GM12878 (cell line): Measurements from ENCODE around the gene BIRC6. TPM values are rescaled to one million over a fixed set of nuclear protein-coding genes. Genes with fewer than 3 reads are reported as not detected.

Experiments
- ATAC-seq: fragments of 200-7000 bp; cut with Tn5 transposase; 3 replicates; pipeline ENCODE4 v1.9.1; 2020; ENCODE audit warnings: mild to moderate bottlenecking, moderate library complexity
- BruUV-seq: library from RNA; stranded (reverse); fragments of 400-500 nt; replicated peaks from 2 replicates; lab custom pipeline; 2021; lab: Mats Ljungman, UMichigan
- CTCF ChIA-PET: fragments of 300-600 bp; sonication (Branson Sonifier 250); formaldehyde crosslinking; extraction: SDS; loops from one replicate; lab custom pipeline; 2021; ENCODE audit warnings: inconsistent platforms; lab: Yijun Ruan, JAX
- POLR2A ChIA-PET: fragments of 350-600 bp; formaldehyde crosslinking; extraction: SDS; loops from one replicate; lab custom pipeline; 2021; ENCODE audit warnings: inconsistent platforms; lab: Charles Lee
- RAD21 ChIA-PET: fragments of 300-600 bp; sonication (Branson Sonifier 250); formaldehyde crosslinking; loops from one replicate; lab custom pipeline; 2023; ENCODE audit warnings: antibody characterized with exemption; ENCODE audit not compliant: unreplicated experiment; lab: Charles Lee
- SMC1A ChIA-PET: fragments of 300-600 bp; sonication (Branson Sonifier 250); formaldehyde crosslinking; loops from one replicate; lab custom pipeline; 2023; ENCODE audit not compliant: unreplicated experiment, uncharacterized antibody; lab: Charles Lee
- DNase-seq: peaks from one replicate; pipeline ENCODE4 v3.0.0-alpha.2; 2011; ENCODE audit warnings: low read depth, low spot score
- FAIRE-seq: peaks from 3 replicates; lab custom pipeline; 2011; peaks lifted over from hg19 to GRCh38; lab: Jason Lieb, UNC
- H2AFZ ChIP-seq: 2 replicates; pipeline ENCODE4 v1.6.0; 2011; ENCODE audit warnings: low read depth, low read length, control low read depth; ENCODE audit not compliant: control insufficient read depth
- H3K27ac ChIP-seq: 2 replicates; pipeline ENCODE4 v1.5.1; 2011; ENCODE audit warnings: control low read depth; ENCODE audit not compliant: control insufficient read depth, insufficient read depth
- H3K27me3 ChIP-seq, 2 experiments: replicated peaks in 1 of 2; 2 replicates each; pipeline versions ENCODE4 v1.6.0 to v1.6.1; 2011; ENCODE audit warnings: low read length in 1 of 2; ENCODE audit not compliant: control insufficient read depth in 2 of 2, insufficient read depth in 2 of 2
- H3K36me3 ChIP-seq, 2 experiments: 2 replicates each; pipeline ENCODE4 v1.5.1; 2011; ENCODE audit warnings: low read length in 1 of 2; ENCODE audit not compliant: control insufficient read depth in 2 of 2, insufficient read depth in 2 of 2
- H3K4me1 ChIP-seq: 2 replicates; pipeline ENCODE4 v1.6.1; 2011; ENCODE audit warnings: mild to moderate bottlenecking, low read length, moderate library complexity, mixed read lengths; ENCODE audit not compliant: control insufficient read depth, insufficient read depth
- H3K4me2 ChIP-seq: 2 replicates; pipeline ENCODE4 v1.6.0; 2011; ENCODE audit warnings: control low read depth; ENCODE audit not compliant: control insufficient read depth, insufficient read depth
- H3K4me3 ChIP-seq: fragments of 200-600 bp; sonication (generic); 2 replicates; pipeline ENCODE4 v1.5.1; 2016
- H3K79me2 ChIP-seq: 2 replicates; pipeline ENCODE4 v1.6.0; 2011; ENCODE audit warnings: low read length; ENCODE audit not compliant: control insufficient read depth, insufficient read depth
- H3K9ac ChIP-seq: 2 replicates; pipeline ENCODE4 v1.8.0; 2011; ENCODE audit warnings: low read length, control low read depth, mixed read lengths; ENCODE audit not compliant: control insufficient read depth, insufficient read depth
- H3K9me3 ChIP-seq: replicated peaks from 3 replicates; pipeline ENCODE4 v1.5.1; 2011; ENCODE audit warnings: mild to moderate bottlenecking, low read length; ENCODE audit not compliant: control insufficient read depth, insufficient read depth
- H4K20me1 ChIP-seq: 2 replicates; pipeline ENCODE4 v1.6.0; 2011; ENCODE audit not compliant: control insufficient read depth, insufficient read depth
- ASH2L ChIP-seq: fragments of 300-600, 200-600 bp; sonication (generic); IDR thresholded peaks from 2 replicates; pipeline ENCODE4 v1.6.1; 2017; ENCODE audit warnings: low read depth, mild to moderate bottlenecking, borderline replicate concordance
- ATF2 ChIP-seq: IDR thresholded peaks from 2 replicates; pipeline ENCODE4 v1.6.1; 2012; ENCODE audit warnings: low read length, inconsistent platforms
- BRCA1 ChIP-seq: IDR thresholded peaks from 2 replicates; pipeline ENCODE4 v1.6.1; 2011; ENCODE audit warnings: low read depth, low read length, improper control_type of control experiment
- DPF2 ChIP-seq: fragments of 450-650 bp; IDR thresholded peaks from 2 replicates; pipeline ENCODE4 v1.6.1; 2017; ENCODE audit warnings: mild to moderate bottlenecking
- GABPA ChIP-seq: IDR thresholded peaks from 2 replicates; pipeline ENCODE4 v1.6.1; 2014; ENCODE audit warnings: antibody characterized with exemption, low read depth, mild to moderate bottlenecking, inconsistent platforms
- HCFC1 ChIP-seq: fragments of 150-350 bp; IDR thresholded peaks from 2 replicates; pipeline ENCODE4 v1.6.1; 2014; ENCODE audit warnings: low read length
- HDAC2 ChIP-seq: fragments of 200-600 bp; sonication (generic); IDR thresholded peaks from 2 replicates; pipeline ENCODE4 v1.6.1; 2017
- JUND ChIP-seq: IDR thresholded peaks from 2 replicates; pipeline ENCODE4 v1.6.1; 2012; ENCODE audit warnings: low read depth, mild to moderate bottlenecking, low read length, improper control_type of control experiment, moderate library complexity
- KDM1A ChIP-seq: fragments of 200-600 bp; sonication (generic); IDR thresholded peaks from 2 replicates; pipeline ENCODE4 v1.6.1; 2016; ENCODE audit warnings: borderline replicate concordance
- LARP7 ChIP-seq: fragments of 450-650 bp; IDR thresholded peaks from 2 replicates; pipeline ENCODE4 v1.6.1; 2017; ENCODE audit warnings: mild to moderate bottlenecking
- MXI1 ChIP-seq: fragments of 150-350 bp; IDR thresholded peaks from 2 replicates; pipeline ENCODE4 v1.6.1; 2011; ENCODE audit warnings: low read depth, mild to moderate bottlenecking, inconsistent platforms, low read length, improper control_type of control experiment
- NR2F1 ChIP-seq: fragments of 450-650 bp; conservative IDR thresholded peaks from 2 replicates; pipeline ENCODE4 v1.6.1; 2017; ENCODE audit warnings: mild to moderate bottlenecking
- NRF1 ChIP-seq: conservative IDR thresholded peaks from 2 replicates; pipeline ENCODE4 v1.6.1; 2011; ENCODE audit warnings: mild to moderate bottlenecking, low read depth, low read length, improper control_type of control experiment
- PML ChIP-seq: IDR thresholded peaks from 2 replicates; pipeline ENCODE4 v1.6.1; 2012; ENCODE audit warnings: low read length, inconsistent platforms
- PRDM15 ChIP-seq: fragments of 450-650 bp; formaldehyde crosslinking; IDR thresholded peaks from 2 replicates; pipeline ENCODE4 v1.4.0; 2020; ENCODE audit warnings: mild to moderate bottlenecking, moderate library complexity
- RAD21 ChIP-seq: IDR thresholded peaks from 2 replicates; pipeline ENCODE4 v1.6.1; 2011; ENCODE audit warnings: mild to moderate bottlenecking, low read depth, low read length, moderate library complexity; ENCODE audit not compliant: insufficient read depth
- RAD51 ChIP-seq: fragments of 450-650 bp; IDR thresholded peaks from 2 replicates; pipeline ENCODE4 v1.6.1; 2016; ENCODE audit warnings: moderate library complexity, mild to moderate bottlenecking, inconsistent platforms
- SMC3 ChIP-seq: IDR thresholded peaks from 2 replicates; pipeline ENCODE4 v1.6.1; 2011; ENCODE audit warnings: low read length, improper control_type of control experiment, borderline replicate concordance
- SREBF2 ChIP-seq: IDR thresholded peaks from 2 replicates; pipeline ENCODE4 v1.6.1; 2012; ENCODE audit warnings: mild to moderate bottlenecking, low read length
- WGBS: methylation state at CpG from one replicate; pipeline ENCODE4 v1.1.6; 2016; ENCODE audit warnings: low lambda C conversion rate; ENCODE audit not compliant: insufficient replicate concordance, insufficient coverage; ENCODE audit errors: missing lambda C conversion rate; 5-methylcytosine and 5-hydroxymethylcytosine counted together
- in situ Hi-C: fragments of 300-500 bp; cut with MboI; formaldehyde crosslinking; loops from 9 replicates; pipeline ENCODE4 v1.14.3; 2018; ENCODE audit warnings: mixed read lengths
- intact Hi-C: fragments of 100-400 bp; cut with micrococcal nuclease; formaldehyde crosslinking; loops from one replicate; pipeline ENCODE4 v1.14.2; 2022; ENCODE audit not compliant: unreplicated experiment
- polyA plus RNA-seq, 11 experiments: library from polyadenylated mRNA; depleted of rRNA in 4 of 11; unstranded in 6 of 11; stranded (reverse) in 5 of 11; fragments of >200 nt; fragmentation: Nextera tagmentation in 4 of 11; fragmentation: Illumina TruSeq in 1 of 11; extraction: Ambion mirVana in 4 of 11; extraction: Trizol in 1 of 11; gene quantifications; 1 replicate in 1 of 11; 2 replicates in 10 of 11; pipeline versions ENCODE4 v1.2.1 to v1.2.3, GENCODE V29; 2011 to 2016; ENCODE audit warnings: inconsistent platforms in 2 of 11, missing spikeins in 2 of 11, low read depth in 1 of 11
- total RNA-seq, 4 experiments: library from RNA; depleted of rRNA in 3 of 4; stranded (reverse); fragments of >200 nt in 3 of 4; fragmentation: Illumina TruSeq in 1 of 4; extraction: Trizol in 1 of 4; gene quantifications; 2 replicates each; pipeline versions ENCODE4 v1.2.1 to v1.2.3, GENCODE V29; 2013 to 2021

The BIRC6 gene
- total and polyA plus RNA-seq, 10 of the 15 experiments (the other 5 are each of a cell fraction or from before 2014, with no cell fraction given), result 18.8 to 118 (median 55.0) TPM

GRCh38 chr2:32356681-32357317 lies at the start of gene BIRC6 (continued):
- TF ChIP-seq DPF2, result peak; percentile 71
- TF ChIP-seq HDAC2, result 0 out of 2 replicates have a peak, but pooled peaks have one; percentile 28
- peak; percentile 79 for TF ChIP-seq NRF1
- peak; percentile 51; the same call in 1 of the 2 replicates for TF ChIP-seq LARP7
- TF ChIP-seq NR2F1, result peak; percentile 84
- TF ChIP-seq GABPA, result peak; percentile 89

GRCh38 chr2:32310577-32310976 lies 46.2 kb upstream of the BIRC6 start:
- intact Hi-C loops, result no loop called here
- no peak overlapping the region for H2AFZ ChIP-seq
- no peaks in the 10 kb centered on the region for H3K27me3 ChIP-seq
- no peak for FAIRE-seq
- ChIA-PET POLR2A (no interaction called here), RAD21 (no interaction called here), SMC1A (no interaction called here), CTCF (no interaction called here)
- no peaks in the 10 kb centered on the region for H3K79me2 ChIP-seq
- no TSS peak for BruUV-seq
- no peak for DNase-seq
- in situ Hi-C loops, result no loop called here
- 91% methylated on average over 7 of the region's 7 CpGs for WGBS
- no peak for ATAC-seq
- H3K9ac ChIP-seq, result no peak overlapping the region
- H3K4me1 ChIP-seq, result no peaks in the 10 kb centered on the region
- H3K9me3 ChIP-seq, result no peaks in the 10 kb centered on the region
- no peak overlapping the region for H3K4me3 ChIP-seq
- H4K20me1 ChIP-seq, result no peaks in the 10 kb centered on the region
- H3K27ac ChIP-seq, result no peak overlapping the region
- TF ChIP-seq RAD51 (no peak), HCFC1 (no peak), BRCA1 (no peak), JUND (no peak), RAD21 (no peak), LARP7 (no peak), KDM1A (no peak), SMC3 (no peak), SREBF2 (no peak), PML (no peak), MXI1 (no peak), PRDM15 (CRISPR knock-in tag) (no peak), ATF2 (no peak), ASH2L (no peak)
- H3K4me2 ChIP-seq, result no peak overlapping the region
- peaks cover 0 to 4% of the 10 kb centered on the region in 2 experiments; a peak in 1 of 4 replicates for H3K36me3 ChIP-seq
